GM21528 (cell line): ENCODE measurements around the gene CDC20B.

Experiments used
- ATAC-seq: cut with Tn5 transposase; IDR thresholded peaks from one replicate; pipeline ENCODE4 v1.9.1; 2021; ENCODE audit warnings: mild to moderate bottlenecking, moderate library complexity; ENCODE audit not compliant: unreplicated experiment, low FRiP score

Gene CDC20B

GRCh38 chr5:55172937-55173686 lies at the start of gene CDC20B:
Gene CDC20B, minus strand, starts transcription at chr5:55173177. Its CDS starts 177 bp downstream, at chr5:55173000.
- ATAC-seq, result peak; percentile 87

- ATAC-seq, result no peak
Measured at GRCh38 chr5:55222092-55222984, 49.4 kb upstream of the CDC20B start.

GRCh38 chr5:55220433-55221185 lies 47.6 kb upstream of the CDC20B start:
- ATAC-seq, result no peak

GRCh38 chr5:55219770-55220169 lies 46.8 kb upstream of the CDC20B start:
- ATAC-seq, result no peak

GRCh38 chr5:55218967-55219366 lies 46.0 kb upstream of the CDC20B start:
- no peak for ATAC-seq

GRCh38 chr5:55211184-55211874 lies 38.4 kb upstream of the CDC20B start:
- ATAC-seq, result no peak

- no peak for ATAC-seq
Measured at GRCh38 chr5:55205001-55205400, 32.0 kb upstream of the CDC20B start.

- ATAC-seq, result no peak
Measured at GRCh38 chr5:55191165-55191564, 18.2 kb upstream of the CDC20B start.

GRCh38 chr5:55188656-55189540 lies 15.9 kb upstream of the CDC20B start:
- ATAC-seq, result no peak

GRCh38 chr5:55187370-55187769 lies 14.4 kb upstream of the CDC20B start:
- no peak for ATAC-seq

GRCh38 chr5:55180016-55180415 lies 7.0 kb upstream of the CDC20B start:
- no peak for ATAC-seq

GRCh38 chr5:55177078-55177477 lies 4.1 kb upstream of the CDC20B start:
- ATAC-seq, result no peak

GRCh38 chr5:55176176-55176818 lies 3.3 kb upstream of the CDC20B start:
- ATAC-seq, result no peak

GRCh38 chr5:55175781-55176175 lies 2.8 kb upstream of the CDC20B start:
- ATAC-seq, result no peak

- ATAC-seq, result peak; percentile 15
Measured at GRCh38 chr5:55173687-55174230, 782 bp upstream of the CDC20B start.

- ATAC-seq, result peak; percentile 55
Measured at GRCh38 chr5:55172051-55172899, 702 bp downstream of the CDC20B start.

- no peak for ATAC-seq
Measured at GRCh38 chr5:55171471-55171870, 1.5 kb downstream of the CDC20B start.

- no peak for ATAC-seq
Measured at GRCh38 chr5:55162666-55163065, 10.3 kb downstream of the CDC20B start.
